HL-60 (cell line): ENCODE data around the gene CACNA1G.

Source experiments
- CTCF ChIP-seq: IDR thresholded peaks from one replicate; pipeline ENCODE4 v1.5.1; 2011; ENCODE audit warnings: low read length, control low read depth, inconsistent platforms; ENCODE audit not compliant: insufficient read depth
- POLR2AphosphoS5 ChIP-seq: IDR thresholded peaks from 2 replicates; pipeline ENCODE4 v1.6.1; 2012; ENCODE audit warnings: low read depth
- REST ChIP-seq: IDR thresholded peaks from 2 replicates; pipeline ENCODE4 v1.6.1; 2012; ENCODE audit warnings: low read depth; ENCODE audit not compliant: insufficient replicate concordance

GRCh38 chr17:50635732-50635981 is 75.1 kb downstream of the CACNA1G start:
- no peak for TF ChIP-seq CTCF
- TF ChIP-seq POLR2AphosphoS5 = no peak
- TF ChIP-seq REST = no peak
